ENCODE data around the gene PPT2. TPM values are rescaled to one million over a fixed set of nuclear protein-coding genes. Genes with fewer than 3 reads are reported as not detected.
A peak's percentile ranks its signal among the peaks of the same experiment; 100 is the strongest.
"Not testable (repeated sequence)": the region's sequence is repeated elsewhere in the genome, so short reads cannot be mapped to it uniquely, and the experiment has no call there.

The PPT2 gene
- total RNA-seq, 1 experiment from 2014 or later = 120 TPM

- H3K4me1 ChIP-seq = no peaks in the 10 kb centered on the region
- H3K27me3 ChIP-seq = no peaks in the 10 kb centered on the region
- no peak for DNase-seq
- no peaks in the 10 kb centered on the region for H3K36me3 ChIP-seq
- H3K27ac ChIP-seq = no peak overlapping the region
- no peak overlapping the region for H3K4me3 ChIP-seq
- H3K9me3 ChIP-seq (replicated peaks) = no peaks in the 10 kb centered on the region
These were observed 16.5 kb upstream of the PPT2 start for GRCh38 chr6:32137454-32137853.

DNA sequence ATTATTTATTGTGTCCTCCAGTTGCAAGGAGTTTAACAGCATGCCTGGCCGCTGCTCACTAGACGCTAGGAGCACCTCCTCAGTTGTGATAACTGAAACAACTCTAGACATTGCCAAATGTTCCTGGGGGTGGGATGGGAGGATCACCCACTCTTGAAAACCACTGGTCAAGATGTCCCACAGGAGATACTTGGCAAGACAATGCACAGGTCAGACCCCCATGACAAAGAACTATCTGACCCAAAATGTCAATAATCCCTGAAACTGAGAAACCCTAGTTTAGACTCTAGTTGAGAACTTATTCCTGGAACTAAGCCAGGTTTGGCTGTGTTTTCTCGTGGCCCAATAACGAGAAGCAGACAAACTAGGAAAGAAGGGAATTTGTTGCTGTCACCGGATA is 14.4 kb upstream of the PPT2 start:
- no peak overlapping the region for H3K27ac ChIP-seq
- no peaks in the 10 kb centered on the region for H3K4me1 ChIP-seq
- H3K36me3 ChIP-seq = no peaks in the 10 kb centered on the region
- no peaks in the 10 kb centered on the region for H3K27me3 ChIP-seq
- no peak for DNase-seq
- H3K9me3 ChIP-seq (replicated peaks) = no peaks in the 10 kb centered on the region
- H3K4me3 ChIP-seq = no peak overlapping the region

DNA sequence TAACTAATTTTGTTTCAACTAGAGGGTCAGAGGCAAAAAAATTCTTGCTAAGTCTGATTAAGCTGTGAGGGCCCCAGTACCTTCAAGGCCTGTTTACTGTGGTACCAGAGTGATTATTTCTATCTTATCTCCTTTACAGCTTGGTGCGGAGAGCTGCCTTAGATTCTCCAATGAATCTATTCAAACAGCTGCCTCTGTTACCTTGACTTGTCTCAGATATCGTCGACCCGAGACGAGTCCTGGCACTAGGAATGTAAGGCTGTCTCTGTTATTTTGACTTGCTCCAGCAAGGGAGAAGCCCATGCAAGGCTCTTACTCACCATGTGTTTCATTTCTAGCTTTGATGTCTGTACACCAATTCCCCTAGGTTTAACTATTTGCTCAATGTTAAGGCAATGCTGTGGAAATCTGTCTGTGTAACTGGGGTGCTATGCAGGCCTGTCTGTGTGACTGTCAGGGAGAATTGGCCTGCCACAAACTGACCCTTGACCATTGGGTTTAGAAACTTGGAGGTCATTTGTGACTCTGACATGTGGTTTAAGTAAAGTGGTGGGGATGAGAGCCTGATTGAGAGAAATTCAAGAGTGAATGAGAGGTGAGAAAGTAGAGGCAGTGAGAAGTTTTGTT is 13.4 kb upstream of the PPT2 start:
- no peaks in the 10 kb centered on the region for H3K36me3 ChIP-seq
- DNase-seq = no peak
- H3K4me3 ChIP-seq = no peak overlapping the region
- no peaks in the 10 kb centered on the region for H3K4me1 ChIP-seq
- H3K27me3 ChIP-seq = no peaks in the 10 kb centered on the region
- no peaks in the 10 kb centered on the region for H3K9me3 ChIP-seq (replicated peaks)
- H3K27ac ChIP-seq = no peak overlapping the region

GRCh38 chr6:32144238-32144637 is 9.7 kb upstream of the PPT2 start:
- not testable (repeated sequence) for DNase-seq; H3K36me3 ChIP-seq; H3K4me3 ChIP-seq; H3K4me1 ChIP-seq; H3K27ac ChIP-seq; H3K9me3 ChIP-seq (replicated peaks); H3K27me3 ChIP-seq

DNA sequence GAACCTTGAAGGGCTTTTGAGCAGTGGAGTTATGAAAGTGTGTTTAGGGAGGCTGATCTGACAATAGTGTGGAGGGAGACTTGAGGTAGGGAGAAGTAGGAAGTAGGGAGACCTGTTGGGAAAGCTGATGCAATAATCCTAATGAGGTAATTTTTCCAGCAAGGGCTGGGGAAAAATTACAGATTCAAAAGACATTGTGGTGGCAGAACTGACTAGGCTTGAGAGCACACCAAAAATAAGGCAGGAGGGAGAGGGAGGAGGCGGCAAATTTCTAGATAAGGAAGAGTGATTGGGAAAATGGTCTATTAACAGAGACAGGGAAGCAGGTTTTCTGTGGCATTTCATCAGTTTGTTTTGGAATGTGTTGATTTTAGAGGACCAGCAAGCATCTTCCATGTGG is 7.7 kb upstream of the PPT2 start:
- no peaks in the 10 kb centered on the region for H3K9me3 ChIP-seq (replicated peaks)
- DNase-seq = no peak
- no peaks in the 10 kb centered on the region for H3K27me3 ChIP-seq
- H3K4me1 ChIP-seq = no peaks in the 10 kb centered on the region
- H3K27ac ChIP-seq = no peak overlapping the region
- no peaks in the 10 kb centered on the region for H3K36me3 ChIP-seq
- H3K4me3 ChIP-seq = no peak overlapping the region

DNA sequence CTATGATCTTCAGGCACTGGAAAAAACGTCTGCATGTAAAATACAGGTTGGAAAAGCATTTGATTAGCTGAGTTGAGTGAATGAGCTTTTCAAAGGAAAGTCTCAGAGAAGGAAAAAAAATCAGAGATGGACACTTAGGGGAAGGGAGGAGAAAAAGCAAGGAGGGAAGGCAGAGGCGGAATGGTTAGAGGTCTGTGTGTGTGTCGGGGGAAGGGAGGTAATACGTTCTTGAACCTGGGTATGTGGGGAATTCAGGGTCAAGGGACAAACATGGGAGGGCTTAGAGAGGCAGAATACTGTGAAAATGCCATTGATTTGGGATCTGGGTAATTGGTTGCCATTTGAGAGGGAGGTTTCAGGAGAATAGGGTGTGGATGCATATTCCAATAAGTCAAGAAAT is 7.3 kb upstream of the PPT2 start:
- no peaks in the 10 kb centered on the region for H3K4me1 ChIP-seq
- H3K36me3 ChIP-seq = no peaks in the 10 kb centered on the region
- no peak overlapping the region for H3K27ac ChIP-seq
- no peaks in the 10 kb centered on the region for H3K27me3 ChIP-seq
- DNase-seq = no peak
- H3K9me3 ChIP-seq (replicated peaks) = no peaks in the 10 kb centered on the region
- no peak overlapping the region for H3K4me3 ChIP-seq

DNA sequence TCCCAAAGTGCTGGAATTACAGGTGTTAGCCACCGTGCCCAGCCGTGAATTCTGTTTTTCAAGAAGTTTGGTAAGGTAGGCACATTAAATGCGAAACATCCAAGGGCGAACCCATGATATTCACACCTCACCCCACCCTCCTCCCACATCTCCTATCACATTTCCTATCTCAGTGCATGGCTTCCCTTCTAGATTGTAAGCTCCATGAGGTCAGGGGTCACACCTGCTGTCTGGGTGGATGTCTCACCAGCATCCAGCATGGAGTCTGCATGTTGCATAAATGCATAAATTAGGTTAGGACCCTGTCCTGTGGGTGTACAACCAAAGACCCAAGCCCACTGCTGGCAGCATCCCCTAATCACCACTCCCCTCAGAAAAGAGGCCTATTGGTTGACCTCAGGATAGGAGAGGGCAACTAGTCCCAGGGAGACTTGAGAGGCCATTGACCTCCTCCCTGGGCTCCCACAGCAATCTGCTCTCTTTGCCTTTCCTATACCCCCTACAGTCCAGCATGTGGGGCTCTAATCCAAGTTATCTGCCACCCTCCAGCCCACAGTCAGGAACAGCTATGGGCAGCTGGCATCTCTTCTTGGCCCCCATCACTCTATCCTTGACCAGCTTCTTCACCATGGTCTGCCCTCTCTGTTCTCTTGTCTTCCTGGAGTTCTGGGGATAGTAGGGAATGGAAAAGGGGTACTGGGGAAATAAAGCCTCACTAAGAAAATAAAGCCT is 6.4 kb upstream of the PPT2 start:
- DNase-seq = no peak
- no peaks in the 10 kb centered on the region for H3K27me3 ChIP-seq

DNA sequence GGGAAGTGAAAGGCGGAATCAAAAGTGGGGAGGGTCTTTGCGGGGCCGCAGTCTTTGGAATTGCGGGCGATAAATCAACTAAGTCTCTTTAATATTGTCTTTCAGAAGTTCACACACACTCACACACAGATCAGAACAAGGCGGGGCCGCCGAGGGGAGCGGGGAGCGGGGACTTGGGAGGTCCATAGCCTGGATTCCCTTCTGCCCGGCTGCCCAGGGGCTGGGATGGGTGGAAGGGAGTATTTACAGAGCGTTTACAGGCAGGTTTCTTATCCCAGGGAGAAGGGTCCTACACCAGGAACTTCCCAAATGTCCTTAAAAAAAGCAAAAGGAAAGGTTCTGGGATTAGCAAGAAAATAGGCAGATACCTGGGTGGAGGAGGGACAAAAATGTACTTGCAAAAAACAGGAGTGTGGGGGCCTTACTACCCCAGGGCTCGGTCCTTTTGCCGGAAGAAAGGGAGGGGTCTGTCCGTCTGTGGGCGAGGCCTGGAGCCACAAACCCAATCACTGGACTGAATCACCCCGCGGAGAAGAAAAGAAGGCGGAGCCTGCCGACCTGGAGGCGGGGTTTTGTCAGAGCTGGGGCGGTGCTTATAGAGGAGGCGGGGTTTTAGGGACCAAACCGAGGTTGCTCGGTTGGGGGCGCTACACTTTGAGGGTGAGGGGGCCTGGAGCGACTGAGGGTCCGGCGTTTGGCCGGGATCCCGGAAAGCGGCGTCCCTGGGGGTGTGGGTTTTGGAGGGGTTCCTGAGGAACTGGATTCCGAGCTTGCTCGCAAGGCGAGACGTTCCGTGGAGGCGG is 5.5 kb upstream of the PPT2 start:
- no peak overlapping the region for H3K4me3 ChIP-seq
- no peaks in the 10 kb centered on the region for H3K27me3 ChIP-seq
- no peaks in the 10 kb centered on the region for H3K36me3 ChIP-seq
- H3K27ac ChIP-seq = no peak overlapping the region
- H3K9me3 ChIP-seq (replicated peaks) = no peaks in the 10 kb centered on the region
- no peak for DNase-seq
- no peaks in the 10 kb centered on the region for H3K4me1 ChIP-seq

More for the DNA sequence above, 6.4 kb upstream of the PPT2 start:
- Histone ChIP-seq H3K36me3 (no peaks in the 10 kb centered on the region), H3K27ac (no peak overlapping the region), H3K4me1 (no peaks in the 10 kb centered on the region), H3K4me3 (no peak overlapping the region), H3K9me3 (replicated peaks) (no peaks in the 10 kb centered on the region)

- no peak for DNase-seq
- no peaks in the 10 kb centered on the region for H3K9me3 ChIP-seq (replicated peaks)
- H3K4me1 ChIP-seq = no peaks in the 10 kb centered on the region
- H3K27me3 ChIP-seq = no peaks in the 10 kb centered on the region
- H3K4me3 ChIP-seq = no peak overlapping the region
- H3K36me3 ChIP-seq = no peaks in the 10 kb centered on the region
- no peak overlapping the region for H3K27ac ChIP-seq
These were observed 4.7 kb upstream of the PPT2 start for GRCh38 chr6:32149092-32149755.

GRCh38 chr6:32149932-32150870 is 3.7 kb upstream of the PPT2 start:
- H3K4me3 ChIP-seq = no peak overlapping the region
- H3K27ac ChIP-seq = no peak overlapping the region
- no peaks in the 10 kb centered on the region for H3K27me3 ChIP-seq

GRCh38 chr6:32151181-32151862 is 2.6 kb upstream of the PPT2 start:
- peaks cover 2% of the 10 kb centered on the region for H3K36me3 ChIP-seq
- no peaks in the 10 kb centered on the region for H3K27me3 ChIP-seq
- no peak for DNase-seq
- H3K27ac ChIP-seq = no peak overlapping the region
- peaks cover 5% of the 10 kb centered on the region for H3K4me1 ChIP-seq
- no peak overlapping the region for H3K4me3 ChIP-seq
- H3K9me3 ChIP-seq (replicated peaks) = no peaks in the 10 kb centered on the region

More at GRCh38 chr6:32149932-32150870, 3.7 kb upstream of the PPT2 start:
- H3K9me3 ChIP-seq (replicated peaks) = no peaks in the 10 kb centered on the region
- H3K4me1 ChIP-seq = peaks cover 3% of the 10 kb centered on the region
- H3K36me3 ChIP-seq = no peaks in the 10 kb centered on the region
- DNase-seq = no peak

GRCh38 chr6:32151863-32152768 is 1.8 kb upstream of the PPT2 start, which contains the start of gene PRRT1:
PRRT1 (minus strand) TSS chr6:32151939; CDS start chr6:32151827, 112 bp downstream.
- no peak for DNase-seq
- H3K36me3 ChIP-seq = peaks cover 9% of the 10 kb centered on the region
- H3K4me1 ChIP-seq = peaks cover 5% of the 10 kb centered on the region
- peak within 1 kb of the TSS; percentile 86; the same call in 1 of the 2 replicates for H3K27ac ChIP-seq
- H3K27me3 ChIP-seq = no peaks in the 10 kb centered on the region
- H3K9me3 ChIP-seq (replicated peaks) = no peaks in the 10 kb centered on the region
- peak within 1 kb of the TSS; percentile 80 for H3K4me3 ChIP-seq

Data from SJCRH30 (cell line).